Neural cell (in vitro differentiated cells): Measurements from ENCODE around the gene HAUS3. TPM values are rescaled to one million over a fixed set of nuclear protein-coding genes. Genes with fewer than 3 reads are reported as not detected.

Experiments used
- H2AFZ ChIP-seq: fragments of 200-600, 300-800 bp; sonication (generic), shearing (Covaris generic); 2 replicates; pipeline ENCODE4 v1.6.0; 2014; ENCODE audit warnings: low read depth, mild to moderate bottlenecking, antibody characterized with exemption, low read length, moderate library complexity
- H3F3A ChIP-seq: fragments of 200-600 bp; shearing (Covaris generic); 2 replicates; pipeline ENCODE4 v1.6.1; 2016; ENCODE audit warnings: mild to moderate bottlenecking, moderate library complexity, mixed read lengths, antibody characterized with exemption, low read length; ENCODE audit not compliant: insufficient read depth, poor library complexity, severe bottlenecking
- H3K27ac ChIP-seq: fragments of 200-600, 300-800 bp; sonication (generic), shearing (Covaris generic); 2 replicates; pipeline ENCODE4 v1.5.1; 2014; ENCODE audit warnings: mild to moderate bottlenecking, low read length, moderate library complexity
- H3K27me3 ChIP-seq: fragments of 300-800, 200-600 bp; sonication (generic), shearing (Covaris generic); 2 replicates; pipeline ENCODE4 v1.6.0; 2014; ENCODE audit warnings: mild to moderate bottlenecking, low read depth, low read length, moderate library complexity; ENCODE audit not compliant: insufficient read depth
- H3K36me3 ChIP-seq: fragments of 300-800, 200-600 bp; sonication (generic), shearing (Covaris generic); 2 replicates; pipeline ENCODE4 v1.5.1; 2014; ENCODE audit warnings: mild to moderate bottlenecking, antibody characterized with exemption, low read length, moderate library complexity; ENCODE audit not compliant: insufficient read depth
- H3K4me2 ChIP-seq: fragments of 300-800, 200-600 bp; sonication (generic), shearing (Covaris generic); 2 replicates; pipeline ENCODE4 v1.6.0; 2014; ENCODE audit warnings: mild to moderate bottlenecking, low read length
- H3K4me3 ChIP-seq: fragments of 300-800, 200-600 bp; sonication (generic), shearing (Covaris generic); 2 replicates; pipeline ENCODE4 v1.5.1; 2014; ENCODE audit warnings: mild to moderate bottlenecking, low read length, moderate library complexity
- H3K79me2 ChIP-seq: fragments of 200-600 bp; shearing (Covaris generic); replicated peaks from 2 replicates; pipeline ENCODE4 v1.6.0; 2014; ENCODE audit warnings: mild to moderate bottlenecking, low read length, moderate library complexity; ENCODE audit not compliant: insufficient read depth
- H3K9ac ChIP-seq: fragments of 300-800, 200-600 bp; sonication (generic), shearing (Covaris generic); 2 replicates; pipeline ENCODE4 v1.6.1; 2016; ENCODE audit warnings: mild to moderate bottlenecking, low read length, mixed read lengths
- H3K9me2 ChIP-seq: fragments of 200-600 bp; shearing (Covaris generic); 2 replicates; pipeline ENCODE4 v1.6.1; 2016; ENCODE audit warnings: mild to moderate bottlenecking, low read length, mixed read lengths; ENCODE audit not compliant: insufficient read depth
- H3K9me3 ChIP-seq: fragments of 200-600, 300-800 bp; sonication (generic), shearing (Covaris generic); 2 replicates; pipeline ENCODE4 v1.6.1; 2016; ENCODE audit warnings: mild to moderate bottlenecking, mixed run types, low read length, moderate library complexity, mixed read lengths
- H4K20me1 ChIP-seq: fragments of 200-600 bp; shearing (Covaris generic); 2 replicates; pipeline ENCODE4 v1.6.1; 2016; ENCODE audit warnings: mild to moderate bottlenecking, mixed run types; ENCODE audit not compliant: insufficient read depth
- CTCF ChIP-seq: fragments of 450-650 bp; IDR thresholded peaks from 2 replicates; pipeline ENCODE4 v1.5.1; 2014; ENCODE audit warnings: antibody characterized with exemption, mild to moderate bottlenecking, moderate library complexity; ENCODE audit not compliant: poor library complexity, severe bottlenecking
- EP300 ChIP-seq: fragments of 450-650 bp; conservative IDR thresholded peaks from 2 replicates; pipeline ENCODE4 v1.6.1; 2014; ENCODE audit warnings: antibody characterized with exemption, mild to moderate bottlenecking, moderate library complexity; ENCODE audit not compliant: poor library complexity, severe bottlenecking
- EZH2 ChIP-seq: fragments of 200-600, 300-800 bp; shearing (Covaris generic), sonication (generic); IDR thresholded peaks from 2 replicates; pipeline ENCODE4 v1.6.1; 2014; ENCODE audit warnings: antibody characterized with exemption, low read length, borderline replicate concordance, mild to moderate bottlenecking; ENCODE audit not compliant: insufficient read depth, poor library complexity, severe bottlenecking
- MXI1 ChIP-seq: fragments of 450-650 bp; conservative IDR thresholded peaks from 2 replicates; pipeline ENCODE4 v1.6.1; 2014; ENCODE audit warnings: antibody characterized with exemption, mild to moderate bottlenecking; ENCODE audit not compliant: poor library complexity, severe bottlenecking
- POLR2AphosphoS5 ChIP-seq: IDR thresholded peaks from 2 replicates; pipeline ENCODE4 v1.6.1; 2012
- RAD21 ChIP-seq: fragments of 450-650 bp; conservative IDR thresholded peaks from 2 replicates; pipeline ENCODE4 v1.6.1; 2014; ENCODE audit warnings: antibody characterized with exemption, mild to moderate bottlenecking, moderate library complexity
- SMC3 ChIP-seq: fragments of 450-650 bp; conservative IDR thresholded peaks from 2 replicates; pipeline ENCODE4 v1.6.1; 2014; ENCODE audit warnings: antibody characterized with exemption, mild to moderate bottlenecking, moderate library complexity; ENCODE audit not compliant: poor library complexity
- TAF1 ChIP-seq: IDR thresholded peaks from 2 replicates; pipeline ENCODE4 v1.6.1; 2012; ENCODE audit warnings: low read depth
- polyA minus RNA-seq: library from RNA; depleted of rRNA, polyadenylated mRNA; stranded (reverse); fragments of >200 nt; gene quantifications from 2 replicates; pipeline ENCODE4 v1.2.3, GENCODE V29; 2014
- polyA plus RNA-seq: library from polyadenylated mRNA; depleted of rRNA; stranded (reverse); fragments of >200 nt; gene quantifications from 2 replicates; pipeline ENCODE4 v1.2.3, GENCODE V29; 2014
- TF ChIP-seq, protein P1 (sequence below): IDR thresholded peaks from 2 replicates; pipeline ENCODE4 v1.6.1; 2012; ENCODE audit warnings: borderline replicate concordance

The HAUS3 gene, protein sequence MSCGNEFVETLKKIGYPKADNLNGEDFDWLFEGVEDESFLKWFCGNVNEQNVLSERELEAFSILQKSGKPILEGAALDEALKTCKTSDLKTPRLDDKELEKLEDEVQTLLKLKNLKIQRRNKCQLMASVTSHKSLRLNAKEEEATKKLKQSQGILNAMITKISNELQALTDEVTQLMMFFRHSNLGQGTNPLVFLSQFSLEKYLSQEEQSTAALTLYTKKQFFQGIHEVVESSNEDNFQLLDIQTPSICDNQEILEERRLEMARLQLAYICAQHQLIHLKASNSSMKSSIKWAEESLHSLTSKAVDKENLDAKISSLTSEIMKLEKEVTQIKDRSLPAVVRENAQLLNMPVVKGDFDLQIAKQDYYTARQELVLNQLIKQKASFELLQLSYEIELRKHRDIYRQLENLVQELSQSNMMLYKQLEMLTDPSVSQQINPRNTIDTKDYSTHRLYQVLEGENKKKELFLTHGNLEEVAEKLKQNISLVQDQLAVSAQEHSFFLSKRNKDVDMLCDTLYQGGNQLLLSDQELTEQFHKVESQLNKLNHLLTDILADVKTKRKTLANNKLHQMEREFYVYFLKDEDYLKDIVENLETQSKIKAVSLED
- 29.0 and 34.2 TPM in 2 replicates for polyA plus RNA-seq
- 41.9 and 50.4 TPM in 2 replicates for polyA minus RNA-seq

DNA sequence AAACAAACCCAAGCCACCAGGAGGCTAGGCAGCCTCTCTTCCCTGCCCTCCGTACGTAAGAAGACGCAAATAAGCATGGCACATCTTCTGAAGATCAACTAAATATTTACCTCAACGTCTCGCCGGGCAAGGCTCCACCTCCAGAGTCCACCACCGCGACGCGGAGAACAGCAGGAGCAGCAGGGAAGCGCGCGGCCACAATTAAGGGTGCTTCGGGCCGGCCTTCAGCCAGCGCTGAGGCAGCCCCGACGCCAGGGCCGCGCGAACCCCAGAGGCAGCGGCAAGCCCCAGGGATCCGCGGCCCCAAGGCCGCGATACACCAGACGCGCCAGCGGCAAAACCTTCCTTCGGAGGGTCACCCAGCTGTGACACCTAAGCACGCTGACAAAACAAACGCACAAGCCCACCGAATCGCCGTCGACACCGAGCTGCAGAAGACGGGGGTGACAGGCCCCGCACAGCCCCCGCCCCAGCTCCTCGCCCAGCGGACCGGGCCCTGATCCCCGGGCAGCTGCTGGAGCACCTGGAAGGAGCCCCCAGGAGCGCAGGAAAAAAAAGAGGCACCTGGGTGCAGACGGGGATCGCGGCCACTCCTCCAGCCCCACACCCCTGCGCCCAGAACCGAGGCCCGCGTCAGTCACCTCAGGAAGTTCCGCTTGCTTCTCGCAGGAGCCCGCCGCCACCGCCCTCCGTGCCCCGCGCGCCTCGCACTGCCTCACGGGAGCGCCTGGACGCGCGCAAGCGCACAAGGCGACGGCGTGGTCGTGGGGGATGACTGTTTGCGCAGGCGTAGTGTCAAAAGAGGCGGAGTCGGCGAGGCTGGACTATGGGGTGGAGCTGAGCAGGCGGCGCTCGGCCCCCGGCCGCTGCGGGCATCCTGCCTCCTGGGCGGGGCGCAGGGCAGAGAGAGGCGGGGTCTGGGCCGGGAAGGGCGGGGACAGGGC, at the start of gene HAUS3, which contains the start of gene POLN:
HAUS3 (minus strand) TSS at position 712 of the 944 bp plus-strand sequence. CDS start 1,175 bp downstream, outside the sequence.
POLN (minus strand) TSS at position 712 of the 944 bp plus-strand sequence. CDS start 12,890 bp downstream, outside the sequence.
- no peaks in the 10 kb centered on the region for H3K9me2 ChIP-seq

More for the DNA sequence above, at the start of gene HAUS3, which contains the start of gene POLN:
- Histone ChIP-seq H3K27me3 (no peaks in the 10 kb centered on the region), H2AFZ (peak within 1 kb of the TSS; percentile 19), H3K4me3 (peak within 1 kb of the TSS; percentile 90), H4K20me1 (no peaks in the 10 kb centered on the region), H3F3A (no peaks in the 10 kb centered on the region), H3K9me3 (no peaks in the 10 kb centered on the region), H3K9ac (peak within 1 kb of the TSS; percentile 67), H3K27ac (peak within 1 kb of the TSS; percentile 46), H3K79me2 (peaks cover 45% of the 10 kb centered on the region), H3K4me2 (peak within 1 kb of the TSS; percentile 89), H3K36me3 (no peaks in the 10 kb centered on the region)
- TF ChIP-seq MXI1 (peak; percentile 92), POLR2AphosphoS5 (peak; percentile 85), SMC3 (peak; percentile 31), EZH2 (no peak), RAD21 (no peak), EP300 (peak; percentile 13), TAF1 (peak; percentile 40), CTCF (no peak)
- TF ChIP-seq, protein P1, sequence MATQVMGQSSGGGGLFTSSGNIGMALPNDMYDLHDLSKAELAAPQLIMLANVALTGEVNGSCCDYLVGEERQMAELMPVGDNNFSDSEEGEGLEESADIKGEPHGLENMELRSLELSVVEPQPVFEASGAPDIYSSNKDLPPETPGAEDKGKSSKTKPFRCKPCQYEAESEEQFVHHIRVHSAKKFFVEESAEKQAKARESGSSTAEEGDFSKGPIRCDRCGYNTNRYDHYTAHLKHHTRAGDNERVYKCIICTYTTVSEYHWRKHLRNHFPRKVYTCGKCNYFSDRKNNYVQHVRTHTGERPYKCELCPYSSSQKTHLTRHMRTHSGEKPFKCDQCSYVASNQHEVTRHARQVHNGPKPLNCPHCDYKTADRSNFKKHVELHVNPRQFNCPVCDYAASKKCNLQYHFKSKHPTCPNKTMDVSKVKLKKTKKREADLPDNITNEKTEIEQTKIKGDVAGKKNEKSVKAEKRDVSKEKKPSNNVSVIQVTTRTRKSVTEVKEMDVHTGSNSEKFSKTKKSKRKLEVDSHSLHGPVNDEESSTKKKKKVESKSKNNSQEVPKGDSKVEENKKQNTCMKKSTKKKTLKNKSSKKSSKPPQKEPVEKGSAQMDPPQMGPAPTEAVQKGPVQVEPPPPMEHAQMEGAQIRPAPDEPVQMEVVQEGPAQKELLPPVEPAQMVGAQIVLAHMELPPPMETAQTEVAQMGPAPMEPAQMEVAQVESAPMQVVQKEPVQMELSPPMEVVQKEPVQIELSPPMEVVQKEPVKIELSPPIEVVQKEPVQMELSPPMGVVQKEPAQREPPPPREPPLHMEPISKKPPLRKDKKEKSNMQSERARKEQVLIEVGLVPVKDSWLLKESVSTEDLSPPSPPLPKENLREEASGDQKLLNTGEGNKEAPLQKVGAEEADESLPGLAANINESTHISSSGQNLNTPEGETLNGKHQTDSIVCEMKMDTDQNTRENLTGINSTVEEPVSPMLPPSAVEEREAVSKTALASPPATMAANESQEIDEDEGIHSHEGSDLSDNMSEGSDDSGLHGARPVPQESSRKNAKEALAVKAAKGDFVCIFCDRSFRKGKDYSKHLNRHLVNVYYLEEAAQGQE: no peak
